H1 (cell line): Measurements from ENCODE around the gene RNF141. TPM values are rescaled to one million over a fixed set of nuclear protein-coding genes. Genes with fewer than 3 reads are reported as not detected.

Source experiments
- ATF2 ChIP-seq: IDR thresholded peaks from 2 replicates; pipeline ENCODE4 v1.6.1; 2012; ENCODE audit warnings: low read length, inconsistent platforms
- HDAC6 ChIP-seq: IDR thresholded peaks from one replicate; pipeline ENCODE4 v1.7.1; 2012; ENCODE audit warnings: low read depth, mild to moderate bottlenecking, inconsistent platforms, low read length, moderate library complexity
- RBBP5 ChIP-seq: IDR thresholded peaks from 2 replicates; pipeline ENCODE4 v1.7.1; 2012; ENCODE audit warnings: low read depth, mild to moderate bottlenecking, inconsistent platforms, low read length, moderate library complexity, borderline replicate concordance
- TEAD4 ChIP-seq: IDR thresholded peaks from 2 replicates; pipeline ENCODE4 v1.6.1; 2012; ENCODE audit warnings: low read depth, low read length, inconsistent platforms, mixed read lengths
- polyA plus RNA-seq, 7 experiments: library from polyadenylated mRNA; depleted of rRNA in 3 of 7; stranded (reverse) in 5 of 7; unstranded in 2 of 7; fragments of >200 nt in 5 of 7; fragments of 200-250 nt in 2 of 7; gene quantifications; 1 replicate in 5 of 7; 2 replicates in 1 of 7; 4 replicates in 1 of 7; pipeline versions ENCODE4 v1.2.1 to v1.2.3, GENCODE V29; 2011 to 2013; ENCODE audit warnings: missing spikeins in 2 of 7, mixed read lengths in 2 of 7
- total RNA-seq: library from RNA; stranded (reverse); fragmentation: NEBNext Ultra II Directional; extraction: Animal tissue kit (Norgen Biotek cat#: 25700); gene quantifications from 2 replicates; pipeline ENCODE4 v1.2.1, GENCODE V29; 2021

Gene RNF141
- total and polyA plus RNA-seq, 2 of the 8 experiments (the other 6 are each of a cell fraction or from before 2014, with no cell fraction given), result 8.5 to 22.8 TPM

- TF ChIP-seq TEAD4, result no peak
- TF ChIP-seq HDAC6, result no peak
- no peak for TF ChIP-seq RBBP5
- no peak for TF ChIP-seq ATF2
Measured at GRCh38 chr11:10538924-10539323, 2.1 kb downstream of the RNF141 start (continued).
